MM.1S (cell line): Measurements from ENCODE around the gene CACNG7.

Experiments used
- DNase-seq: peaks from one replicate; pipeline ENCODE4 v3.0.0-alpha.2; 2015
- H2AFZ ChIP-seq: fragments of 300-600 bp; sonication (generic); 2 replicates; pipeline ENCODE4 v1.6.0; 2016; ENCODE audit warnings: antibody characterized with exemption, low read length
- H3F3A ChIP-seq: fragments of 300-600 bp; sonication (generic); 2 replicates; pipeline ENCODE4 v1.6.1; 2016; ENCODE audit warnings: mild to moderate bottlenecking, antibody characterized with exemption, low read length, moderate library complexity, mixed read lengths; ENCODE audit not compliant: insufficient read depth
- H3K27ac ChIP-seq: fragments of 300-600 bp; sonication (generic); 2 replicates; pipeline ENCODE4 v1.5.1; 2016; ENCODE audit warnings: mild to moderate bottlenecking, low read length
- H3K27me3 ChIP-seq: fragments of 300-600 bp; sonication (generic); replicated peaks from 2 replicates; pipeline ENCODE4 v1.6.0; 2016; ENCODE audit warnings: low read length; ENCODE audit not compliant: insufficient read depth
- H3K36me3 ChIP-seq: fragments of 300-600 bp; sonication (generic); replicated peaks from 2 replicates; pipeline ENCODE4 v1.6.1; 2016; ENCODE audit warnings: mild to moderate bottlenecking, low read length, mixed read lengths; ENCODE audit not compliant: insufficient read depth
- H3K4me1 ChIP-seq: fragments of 300-600 bp; sonication (generic); 2 replicates; pipeline ENCODE4 v1.6.1; 2016; ENCODE audit warnings: low read length, mixed read lengths
- H3K4me2 ChIP-seq: fragments of 300-600 bp; sonication (generic); 2 replicates; pipeline ENCODE4 v1.6.0; 2016; ENCODE audit warnings: low read depth, low read length
- H3K4me3 ChIP-seq: fragments of 300-600 bp; sonication (generic); 2 replicates; pipeline ENCODE4 v1.5.1; 2016; ENCODE audit warnings: low read length, mixed read lengths
- H3K79me2 ChIP-seq: fragments of 300-600 bp; sonication (generic); 2 replicates; pipeline ENCODE4 v1.6.1; 2016; ENCODE audit warnings: mixed run types, low read length, mixed read lengths
- H3K9ac ChIP-seq: fragments of 300-600 bp; sonication (generic); 2 replicates; pipeline ENCODE4 v1.6.1; 2016; ENCODE audit warnings: low read length, mixed read lengths
- H3K9me2 ChIP-seq: fragments of 300-600 bp; sonication (generic); replicated peaks from 2 replicates; pipeline ENCODE4 v1.6.1; 2016; ENCODE audit warnings: mild to moderate bottlenecking, low read length, mixed read lengths; ENCODE audit not compliant: insufficient read depth
- H3K9me3 ChIP-seq: fragments of 300-600 bp; sonication (generic); replicated peaks from 2 replicates; pipeline ENCODE4 v1.6.1; 2016; ENCODE audit warnings: mild to moderate bottlenecking, low read length, mixed read lengths; ENCODE audit not compliant: insufficient read depth
- H4K20me1 ChIP-seq: fragments of 300-600 bp; sonication (generic); 2 replicates; pipeline ENCODE4 v1.6.1; 2016; ENCODE audit warnings: mild to moderate bottlenecking, low read length, moderate library complexity, mixed read lengths; ENCODE audit not compliant: insufficient read depth
- CTCF ChIP-seq: fragments of 300-600 bp; sonication (generic); IDR thresholded peaks from 2 replicates; pipeline ENCODE4 v1.5.1; 2016; ENCODE audit warnings: antibody characterized with exemption, low read length, mixed read lengths
- EZH2 ChIP-seq: fragments of 300-600 bp; sonication (generic); optimal IDR thresholded peaks from 2 replicates; pipeline ENCODE3; 2017; ENCODE audit warnings: low read depth, mild to moderate bottlenecking, antibody characterized with exemption, low read length, mixed read lengths
- EZH2phosphoT487 ChIP-seq: fragments of 300-600 bp; sonication (generic); IDR thresholded peaks from 2 replicates; pipeline ENCODE4 v1.6.1; 2018; ENCODE audit warnings: antibody characterized with exemption, low read length

Gene CACNG7

GRCh38 chr19:53960886-53961285, 51.8 kb downstream of the CACNG7 start:
- H3K4me3 ChIP-seq = no peak overlapping the region
- no peak overlapping the region for H3K9ac ChIP-seq
- no peaks in the 10 kb centered on the region for H3F3A ChIP-seq
- H3K79me2 ChIP-seq = no peaks in the 10 kb centered on the region
- H3K4me1 ChIP-seq = no peaks in the 10 kb centered on the region
- DNase-seq = no peak
- no peaks in the 10 kb centered on the region for H3K36me3 ChIP-seq
- H3K4me2 ChIP-seq = no peak overlapping the region
- H4K20me1 ChIP-seq = no peaks in the 10 kb centered on the region
- H3K9me3 ChIP-seq = no peaks in the 10 kb centered on the region
- H3K9me2 ChIP-seq = no peaks in the 10 kb centered on the region
- TF ChIP-seq CTCF (no peak), EZH2 (no peak), EZH2phosphoT487 (no peak)
- no peak overlapping the region for H3K27ac ChIP-seq
- peaks cover 34% of the 10 kb centered on the region for H3K27me3 ChIP-seq
- H2AFZ ChIP-seq = no peak overlapping the region

DNA sequence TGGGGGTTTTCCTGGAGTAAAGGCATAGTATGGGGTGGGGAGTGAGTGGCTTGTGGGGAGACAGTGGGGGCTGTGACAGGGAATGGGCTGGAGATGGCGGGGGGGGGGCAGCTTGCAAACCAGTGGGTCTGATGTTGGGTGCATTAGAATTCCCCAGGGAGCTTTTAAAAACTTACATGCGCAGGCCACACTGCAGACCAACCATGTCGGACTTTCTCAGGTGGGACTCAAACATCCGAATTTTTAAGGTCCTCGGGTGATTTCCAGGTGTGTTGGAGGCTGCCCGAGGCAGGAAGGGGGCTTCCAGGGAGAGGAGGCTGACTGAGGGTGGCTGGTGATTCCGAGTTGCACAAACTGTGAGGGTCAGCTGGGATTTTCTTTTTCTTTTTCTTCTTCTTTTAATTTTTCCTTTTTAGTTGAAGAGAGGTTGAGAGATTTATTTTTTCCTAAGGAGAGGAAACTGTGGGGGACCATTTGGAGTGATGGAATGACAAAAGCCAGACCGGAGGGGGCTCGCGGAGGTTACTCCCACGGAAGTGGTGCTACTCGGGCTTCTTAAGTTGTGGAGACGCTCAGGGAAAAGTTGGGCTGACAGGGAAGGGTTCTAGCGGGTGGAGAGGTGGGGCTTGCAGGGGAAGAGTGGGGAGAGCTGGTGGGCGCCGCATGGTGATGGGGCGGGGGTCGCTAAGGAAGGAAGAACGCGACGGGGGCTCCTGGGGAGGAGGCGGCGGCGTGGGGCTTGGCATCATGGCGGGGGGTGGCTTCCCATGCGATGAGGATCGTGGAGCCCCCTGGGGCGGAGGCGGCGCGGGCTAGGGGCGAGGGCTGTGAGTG, 52.7 kb downstream of the CACNG7 start:
- no peaks in the 10 kb centered on the region for H3K36me3 ChIP-seq
- no peak overlapping the region for H3K4me3 ChIP-seq
- no peak overlapping the region for H3K9ac ChIP-seq
- no peak overlapping the region for H3K27ac ChIP-seq
- H4K20me1 ChIP-seq = no peaks in the 10 kb centered on the region
- H3F3A ChIP-seq = no peaks in the 10 kb centered on the region
- no peaks in the 10 kb centered on the region for H3K4me1 ChIP-seq
- H3K9me3 ChIP-seq = no peaks in the 10 kb centered on the region
- H3K79me2 ChIP-seq = no peaks in the 10 kb centered on the region
- H3K4me2 ChIP-seq = no peak overlapping the region
- DNase-seq = no peak
- peaks cover 39% of the 10 kb centered on the region for H3K27me3 ChIP-seq
- no peaks in the 10 kb centered on the region for H3K9me2 ChIP-seq
- TF ChIP-seq CTCF (no peak), EZH2phosphoT487 (no peak), EZH2 (no peak)
- H2AFZ ChIP-seq = no peak overlapping the region

DNA sequence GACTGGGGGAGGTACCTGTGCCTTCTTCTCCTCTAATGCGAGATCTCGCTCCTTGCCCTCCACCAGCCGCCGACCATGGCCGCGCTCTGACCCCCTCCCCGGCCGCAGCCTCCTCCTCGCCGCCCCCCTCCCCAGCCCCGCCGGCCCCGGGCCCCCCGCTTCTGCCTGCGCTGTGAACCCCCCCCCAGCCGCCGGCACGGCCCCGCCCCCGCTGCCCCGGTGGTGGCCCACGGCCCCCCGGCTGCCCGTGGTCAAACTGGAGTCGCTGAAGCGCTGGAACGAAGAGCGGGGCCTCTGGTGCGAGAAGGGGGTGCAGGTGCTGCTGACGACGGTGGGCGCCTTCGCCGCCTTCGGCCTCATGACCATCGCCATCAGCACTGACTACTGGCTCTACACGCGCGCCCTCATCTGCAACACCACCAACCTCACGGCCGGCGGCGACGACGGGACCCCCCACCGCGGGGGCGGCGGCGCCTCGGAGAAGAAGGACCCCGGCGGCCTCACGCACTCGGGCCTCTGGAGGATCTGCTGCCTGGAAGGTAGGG, 53.9 kb downstream of the CACNG7 start, which contains the start of gene CACNG8:
Gene CACNG8, plus strand, starts transcription at position 51 of the 545 bp plus-strand sequence.
- Histone ChIP-seq H3K9me3 (no peaks in the 10 kb centered on the region), H2AFZ (no peak within 1 kb of the TSS), H3K79me2 (no peaks in the 10 kb centered on the region), H4K20me1 (no peaks in the 10 kb centered on the region), H3F3A (no peaks in the 10 kb centered on the region), H3K27me3 (peaks cover 39% of the 10 kb centered on the region), H3K36me3 (no peaks in the 10 kb centered on the region), H3K4me3 (no peak within 1 kb of the TSS), H3K4me1 (no peaks in the 10 kb centered on the region), H3K9ac (no peak within 1 kb of the TSS), H3K4me2 (no peak within 1 kb of the TSS), H3K27ac (no peak within 1 kb of the TSS), H3K9me2 (no peaks in the 10 kb centered on the region)
- no peak for DNase-seq
- TF ChIP-seq CTCF = no peak
- TF ChIP-seq EZH2 = no peak
- no peak for TF ChIP-seq EZH2phosphoT487
